GM19099 (cell line): Measurements from ENCODE around the gene SLC9A9.

ENCODE experiments used
- POLR2A ChIP-seq: IDR thresholded peaks from 3 replicates; pipeline ENCODE4 v1.6.1; 2011; ENCODE audit warnings: low read depth; ENCODE audit not compliant: insufficient read length; ENCODE audit errors: extremely low read depth

The SLC9A9 gene

DNA sequence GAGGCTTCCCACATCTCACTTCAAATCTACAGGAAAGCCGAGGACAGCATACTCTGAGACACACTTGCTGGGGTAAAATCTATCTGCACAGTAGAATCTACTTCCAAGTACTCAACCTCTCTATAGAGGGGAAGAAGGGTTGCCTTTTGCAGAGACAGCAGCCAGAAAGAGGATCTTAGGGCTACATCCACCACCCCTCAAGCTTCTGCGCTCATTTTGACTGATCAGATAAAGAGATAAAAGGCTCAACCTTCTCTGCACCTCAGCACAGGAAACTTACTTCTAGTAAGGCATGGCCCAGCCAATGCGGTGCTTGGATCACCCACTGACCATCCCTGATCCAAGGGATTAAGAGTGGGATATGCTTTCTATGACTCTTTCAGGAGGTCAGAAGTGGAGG, 6.9 kb upstream of the SLC9A9 start:
- TF ChIP-seq POLR2A, result no peak

DNA sequence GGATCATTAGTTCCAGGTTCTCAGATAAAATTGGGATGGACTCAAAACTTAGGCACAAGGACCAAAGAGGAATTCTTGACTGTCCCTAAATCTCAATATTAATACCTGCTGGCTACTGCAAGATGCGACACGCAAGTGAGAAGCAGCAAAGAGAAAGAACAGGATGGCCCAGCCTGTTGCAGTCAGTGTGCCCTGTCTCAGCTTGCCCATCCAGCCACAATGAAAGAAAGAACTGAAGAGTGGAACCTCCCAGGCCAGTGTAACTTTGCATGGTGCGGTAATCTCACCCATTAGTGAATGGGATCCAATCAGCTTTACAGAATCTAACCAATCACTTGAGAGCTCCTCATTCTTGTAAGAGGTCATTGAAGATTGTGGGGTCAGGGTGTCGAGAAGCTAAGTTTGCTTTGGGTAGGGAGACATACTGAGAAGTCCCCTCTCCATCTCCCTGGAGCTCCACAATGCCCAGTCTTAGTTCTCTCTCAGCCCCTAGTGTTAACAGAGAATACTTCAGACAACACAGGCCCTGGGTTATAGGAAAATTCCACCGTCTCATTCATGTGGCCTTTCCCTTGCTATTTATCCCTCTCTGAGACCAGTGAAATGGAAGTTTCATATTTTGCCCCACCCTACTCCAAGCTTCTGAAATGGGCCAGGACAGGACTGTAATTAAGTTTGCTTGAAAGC, 3.2 kb upstream of the SLC9A9 start:
- TF ChIP-seq POLR2A, result no peak

DNA sequence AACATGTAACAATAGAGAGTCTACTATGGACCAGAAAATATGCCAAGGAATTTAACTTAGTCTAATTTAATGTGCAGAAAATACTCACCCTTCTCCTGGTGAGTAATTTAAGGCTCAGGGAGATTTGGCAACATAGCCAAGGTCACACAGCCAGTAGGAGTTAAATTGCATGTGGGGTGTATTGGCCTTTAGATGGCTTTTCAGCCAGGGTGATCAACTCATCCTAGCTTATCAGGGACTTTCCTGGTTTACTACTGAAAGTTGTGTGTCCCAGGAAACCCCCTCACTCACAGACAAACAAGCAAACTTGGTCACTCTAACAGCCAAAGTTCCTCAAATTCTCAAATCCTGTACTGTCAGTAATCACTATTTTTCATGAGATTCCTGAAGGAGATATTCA, 2.6 kb upstream of the SLC9A9 start:
- no peak for TF ChIP-seq POLR2A

DNA sequence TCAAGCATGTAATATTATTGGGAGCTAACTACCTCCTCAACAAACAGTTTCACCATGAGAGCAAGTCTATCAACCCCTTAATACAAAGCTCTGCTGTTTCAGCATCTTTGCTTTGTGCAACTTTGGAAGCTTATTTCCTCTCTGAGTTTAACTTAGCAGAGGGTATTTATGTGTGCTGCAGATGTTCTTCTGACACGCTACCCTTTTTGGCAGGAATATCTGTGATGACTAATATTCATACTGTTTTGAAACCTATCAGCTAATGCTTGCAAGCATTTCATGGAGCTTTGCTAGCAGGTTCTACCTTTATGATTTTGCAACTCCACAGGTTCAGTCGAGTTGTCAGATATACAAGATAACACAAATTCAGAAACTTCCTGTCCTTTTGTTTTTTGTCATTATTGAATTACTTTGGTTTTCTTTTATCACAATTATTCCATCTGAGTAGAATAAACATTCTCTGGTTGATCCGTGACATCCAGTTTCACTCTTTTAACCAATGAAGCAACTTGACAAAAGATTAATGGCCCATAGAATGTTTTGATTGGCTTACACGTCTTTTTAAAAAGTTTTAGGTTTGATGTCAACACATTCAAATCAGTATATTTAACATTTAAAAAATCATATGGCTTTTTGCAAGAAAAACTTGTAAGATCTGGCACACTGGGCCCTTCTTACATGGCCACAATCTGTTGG, 1.7 kb upstream of the SLC9A9 start:
- no peak for TF ChIP-seq POLR2A

DNA sequence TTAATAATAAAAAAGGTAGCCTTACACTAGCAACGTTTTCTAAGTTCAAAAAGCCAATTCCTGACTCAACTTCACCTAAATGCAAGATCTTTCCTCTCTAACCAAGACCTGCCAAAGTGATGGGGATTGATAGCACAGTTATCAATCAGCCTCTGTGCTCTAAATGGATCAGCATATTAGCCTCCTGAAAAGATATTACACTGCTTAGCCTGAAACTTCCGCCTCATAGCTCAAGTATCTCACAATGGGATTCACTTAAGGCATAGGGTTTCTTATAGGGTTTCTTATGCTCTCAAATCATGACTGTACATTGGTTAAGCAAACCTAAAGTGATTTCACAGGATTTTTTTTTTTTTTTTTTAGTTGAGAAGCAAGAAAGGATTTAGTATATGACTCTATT, 436 bp upstream of the SLC9A9 start:
- no peak for TF ChIP-seq POLR2A

DNA sequence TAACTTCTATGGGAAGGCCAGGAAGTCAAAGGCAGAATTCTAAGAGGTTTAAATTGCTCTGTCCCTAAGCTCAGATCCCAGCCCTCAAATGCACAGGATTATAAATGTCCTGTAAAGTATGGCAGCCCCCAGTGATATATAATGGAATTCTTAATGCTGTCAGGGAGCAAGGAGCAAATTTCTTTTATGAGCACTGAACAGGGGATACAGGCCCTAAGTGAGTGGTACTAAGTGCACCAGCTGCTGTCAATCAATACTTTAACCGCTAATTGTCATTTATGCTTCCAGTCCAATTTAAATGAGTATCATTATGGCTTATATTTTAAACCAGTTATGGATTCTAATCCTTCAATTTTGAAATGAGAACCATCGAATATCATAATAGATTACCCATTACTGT, 4.7 kb downstream of the SLC9A9 start:
- no peak for TF ChIP-seq POLR2A

DNA sequence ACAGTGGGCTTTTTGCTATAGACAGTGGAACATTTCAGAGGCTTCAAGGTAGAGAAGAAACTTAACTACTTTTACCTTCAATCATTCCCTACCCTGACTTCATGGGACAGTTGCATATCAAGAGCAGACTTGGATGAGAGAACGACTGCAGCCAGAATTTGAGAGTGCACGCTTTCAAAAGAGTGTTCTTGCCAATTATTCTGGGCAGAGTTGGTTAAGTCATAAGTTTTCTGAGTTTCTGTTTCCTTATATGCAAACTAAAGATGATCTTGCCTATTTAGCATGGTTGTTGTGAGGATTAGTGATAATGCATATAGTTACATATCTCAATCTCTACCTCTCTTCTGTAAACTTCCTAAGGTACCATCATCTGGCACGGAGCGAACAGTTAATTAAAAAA, 7.6 kb downstream of the SLC9A9 start:
- TF ChIP-seq POLR2A, result no peak

DNA sequence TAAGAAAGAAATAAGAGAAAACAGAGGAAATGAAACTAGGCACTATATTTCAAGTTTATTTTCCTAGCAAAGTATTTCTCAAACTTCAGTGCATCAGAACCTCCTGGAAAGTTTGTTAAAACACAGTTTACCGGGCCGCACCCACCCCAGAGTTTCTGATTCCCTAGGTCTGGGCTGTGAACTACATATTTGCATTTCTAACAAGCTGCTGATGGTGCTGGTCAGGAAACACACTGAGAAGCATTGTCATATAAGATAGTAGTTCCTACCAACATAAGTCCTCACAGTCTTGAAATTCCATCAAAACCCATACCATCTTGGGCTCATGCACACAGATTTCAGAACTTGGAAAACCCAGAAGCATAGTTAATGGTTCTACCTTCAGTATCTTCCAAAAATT, 8.3 kb downstream of the SLC9A9 start:
- no peak for TF ChIP-seq POLR2A

DNA sequence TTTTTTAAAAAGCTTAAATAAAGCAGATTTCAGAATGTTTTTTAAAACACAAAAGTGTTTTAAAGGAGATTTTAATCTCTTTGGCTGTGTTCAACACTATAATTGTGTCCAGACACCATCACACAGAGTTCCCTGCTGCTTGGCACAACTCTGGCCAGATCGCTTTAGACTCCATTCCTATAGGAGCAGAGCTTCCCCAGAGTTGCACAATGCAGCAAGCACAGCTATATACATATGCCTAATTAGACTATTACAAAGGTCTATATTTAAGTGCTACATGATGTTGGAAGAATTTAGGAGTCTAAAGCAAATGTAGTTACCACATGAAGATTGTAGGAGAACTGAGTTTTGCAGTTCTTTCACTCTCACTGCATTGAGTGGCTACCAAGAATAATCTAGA, 11.2 kb downstream of the SLC9A9 start:
- TF ChIP-seq POLR2A, result no peak

DNA sequence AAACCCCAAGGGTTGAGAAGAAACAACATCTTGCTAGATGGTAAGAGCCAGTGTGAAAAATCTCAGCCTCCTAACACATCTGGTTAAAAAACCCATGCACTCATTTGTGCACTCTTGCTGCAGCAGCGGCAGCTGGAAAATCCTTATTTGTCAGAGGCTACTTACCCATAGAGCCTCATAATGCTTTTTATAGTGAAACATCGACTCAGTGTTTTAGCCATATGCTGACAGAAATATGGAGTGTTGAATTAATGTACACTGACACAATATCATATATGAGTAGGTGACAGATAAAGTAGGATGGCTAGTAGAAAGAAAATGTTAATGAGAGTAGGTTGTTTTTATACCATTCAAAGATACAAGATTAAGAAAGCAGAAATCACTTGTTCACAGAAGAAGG, 13.0 kb downstream of the SLC9A9 start:
- TF ChIP-seq POLR2A, result no peak

DNA sequence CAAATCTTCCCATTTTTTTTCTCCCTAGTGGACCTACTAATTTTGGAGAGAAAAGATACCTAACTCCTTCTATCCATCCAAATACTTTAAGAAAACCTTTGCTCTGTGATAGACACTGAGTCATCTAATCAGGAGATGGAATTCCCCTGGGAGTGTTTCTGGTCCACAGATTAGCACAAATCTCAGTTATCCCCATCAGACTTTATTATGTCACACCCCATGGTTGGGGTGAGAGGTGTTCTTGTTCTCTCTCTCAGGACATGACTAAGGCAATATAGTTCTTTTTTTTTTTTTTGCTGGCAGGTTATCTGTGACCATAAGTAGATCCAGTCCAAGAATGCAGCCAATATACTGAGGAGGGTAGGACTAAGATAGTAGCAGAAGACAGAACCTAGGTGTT, 15.8 kb downstream of the SLC9A9 start:
- TF ChIP-seq POLR2A, result no peak

DNA sequence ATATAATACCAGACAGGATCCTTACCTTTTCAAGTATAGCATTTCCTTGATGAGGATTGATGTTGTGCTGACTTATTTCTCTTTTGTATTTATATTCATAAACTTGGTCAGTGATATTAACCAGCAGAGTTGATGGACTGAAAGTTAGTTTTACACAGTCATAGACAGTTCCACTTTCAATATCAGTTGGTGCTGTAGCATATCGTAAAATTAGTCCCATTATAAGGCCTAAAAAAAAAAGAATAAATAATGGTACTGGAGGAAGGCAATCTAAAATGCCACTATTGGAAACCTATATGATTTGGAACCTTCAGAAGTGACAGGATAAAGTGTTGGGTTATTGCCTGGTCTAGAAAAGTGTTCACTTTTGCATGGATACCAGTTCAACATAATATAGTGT, 16.3 kb downstream of the SLC9A9 start:
- no peak for TF ChIP-seq POLR2A

DNA sequence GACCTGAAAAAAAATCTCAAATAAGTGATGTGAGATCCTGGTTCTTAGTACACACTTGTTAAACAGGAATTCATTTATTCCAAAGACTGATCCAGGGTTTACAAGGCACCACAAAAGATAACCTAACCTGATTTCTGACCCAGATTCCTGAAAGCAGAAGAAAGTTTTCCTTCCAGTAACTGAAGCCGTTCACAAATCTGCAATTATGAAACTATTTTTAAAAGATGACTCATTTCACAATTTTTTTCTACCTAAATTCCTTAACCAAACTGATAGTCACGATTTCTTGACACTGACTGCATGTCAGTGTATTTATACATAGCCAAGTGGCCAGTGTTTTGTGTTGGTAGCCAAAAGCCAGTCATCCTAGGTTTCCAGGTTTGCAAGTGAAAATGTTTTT, 17.1 kb downstream of the SLC9A9 start:
- no peak for TF ChIP-seq POLR2A

DNA sequence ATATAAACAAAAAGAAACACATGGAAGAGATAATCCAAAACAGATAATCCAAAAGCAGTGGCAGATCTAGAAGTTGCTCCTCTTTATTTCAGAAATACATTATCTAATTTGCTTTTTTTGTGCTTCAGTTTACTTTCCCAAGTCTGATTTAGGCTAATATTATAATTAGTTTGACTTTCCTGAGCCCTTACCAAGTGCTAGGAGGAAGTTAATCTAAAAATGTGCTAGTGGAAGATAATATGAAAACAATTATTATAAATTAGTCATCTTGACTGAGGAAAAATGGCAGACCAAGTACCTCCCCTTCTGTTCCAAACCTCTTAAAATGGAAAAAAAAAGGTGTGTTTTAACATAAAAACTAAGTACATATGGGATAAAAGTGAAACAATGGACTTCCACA, 17.5 kb downstream of the SLC9A9 start:
- no peak for TF ChIP-seq POLR2A

DNA sequence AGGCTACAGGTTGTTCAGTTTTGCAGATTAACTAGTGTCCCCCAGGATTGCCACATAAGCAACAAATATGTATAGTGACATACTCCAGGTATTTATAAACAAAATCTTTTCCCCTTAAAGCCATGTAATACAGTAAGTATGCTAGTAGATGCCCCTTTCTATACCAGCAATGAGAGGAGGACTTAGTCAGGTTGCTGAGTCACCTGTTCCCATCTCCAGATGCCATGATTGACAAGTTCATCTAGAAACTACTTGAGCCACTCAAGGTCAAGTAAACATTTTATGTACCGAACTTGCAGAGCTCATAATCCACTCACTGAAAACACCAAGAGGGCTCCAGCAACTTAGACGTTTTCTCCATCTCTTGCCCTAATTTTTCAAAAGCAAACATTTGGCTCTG, 18.2 kb downstream of the SLC9A9 start:
- no peak for TF ChIP-seq POLR2A

DNA sequence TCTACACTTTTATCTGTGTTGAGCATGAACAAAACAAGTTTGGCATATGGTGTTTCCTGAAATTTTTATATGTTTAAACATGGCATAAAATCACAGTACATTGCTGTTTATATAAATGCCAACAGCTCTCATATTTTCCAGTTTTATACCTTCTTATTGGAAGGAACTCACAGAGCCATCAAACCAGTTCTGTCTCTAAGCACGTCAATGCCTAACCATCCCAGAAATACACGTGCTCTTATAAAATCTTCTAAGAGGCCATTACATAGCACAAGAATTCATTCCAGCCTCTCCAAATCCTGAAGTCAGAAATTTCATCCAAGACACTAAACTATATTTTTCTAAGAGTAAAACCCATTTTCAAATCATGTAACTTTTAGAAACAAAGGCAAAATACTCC, 20.8 kb downstream of the SLC9A9 start:
- no peak for TF ChIP-seq POLR2A

DNA sequence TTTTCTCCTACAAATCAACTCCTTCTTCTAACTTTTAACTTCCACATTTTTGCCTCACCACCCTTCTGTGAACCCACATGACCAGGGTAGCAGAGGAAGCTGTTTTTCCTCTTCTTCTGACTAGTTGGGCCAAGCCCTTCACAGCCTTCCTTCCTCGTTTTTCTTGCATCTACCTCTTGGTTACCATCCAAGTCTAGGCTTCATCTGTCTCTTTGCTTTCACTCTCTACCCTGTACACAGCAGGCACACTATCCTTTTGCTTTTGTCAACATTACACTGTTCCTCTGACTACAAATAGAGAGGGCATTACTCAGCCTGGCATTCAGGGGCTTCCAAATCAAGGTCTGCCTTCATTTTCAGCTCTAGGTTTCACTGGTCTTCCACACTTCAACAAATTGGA, 22.0 kb downstream of the SLC9A9 start:
- TF ChIP-seq POLR2A, result no peak

DNA sequence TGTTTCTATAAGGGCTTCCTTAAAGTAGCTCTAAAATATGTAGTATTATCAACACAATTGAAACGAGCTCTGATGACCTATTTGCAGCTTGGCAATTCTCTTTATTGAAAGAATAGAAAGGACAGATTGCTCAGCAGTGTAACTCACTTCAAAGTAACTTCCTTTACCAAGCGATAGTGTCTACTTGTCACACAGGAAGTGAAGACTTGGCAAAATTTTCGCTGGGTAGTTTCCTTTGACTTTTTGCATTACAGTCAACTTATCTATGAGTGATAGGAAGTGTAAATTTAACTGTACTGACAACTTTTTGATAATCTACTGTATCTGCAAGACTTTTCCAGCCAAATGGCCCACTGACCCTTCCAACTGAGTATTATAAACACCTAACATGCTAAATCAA, 22.8 kb downstream of the SLC9A9 start:
- TF ChIP-seq POLR2A, result no peak
